KMS-11 (cell line): ENCODE results near the gene VSIG8.
"Not testable (repeated sequence)": the region's sequence is repeated elsewhere in the genome, so short reads cannot be mapped to it uniquely, and the experiment has no call there.

Experiments used
- H2AFZ ChIP-seq: fragments of 200-600 bp; sonication (generic); 2 replicates; pipeline ENCODE4 v1.6.1; 2016; ENCODE audit warnings: antibody characterized with exemption, mixed run types, low read depth
- H3K27ac ChIP-seq: fragments of 200-600 bp; sonication (generic); 2 replicates; pipeline ENCODE4 v1.6.1; 2016; ENCODE audit warnings: mild to moderate bottlenecking, mixed run types
- H3K27me3 ChIP-seq: fragments of 200-600 bp; sonication (generic); 2 replicates; pipeline ENCODE4 v1.6.1; 2017; ENCODE audit warnings: mild to moderate bottlenecking, low read depth, mixed run types, moderate library complexity; ENCODE audit not compliant: insufficient read depth
- H3K36me3 ChIP-seq: fragments of 200-600 bp; sonication (generic); 2 replicates; pipeline ENCODE4 v1.6.1; 2017; ENCODE audit warnings: mild to moderate bottlenecking, mixed run types; ENCODE audit not compliant: insufficient read depth
- H3K4me1 ChIP-seq: fragments of 200-600 bp; sonication (generic); 2 replicates; pipeline ENCODE4 v1.6.1; 2016; ENCODE audit warnings: mild to moderate bottlenecking, low read depth, mixed run types; ENCODE audit not compliant: poor library complexity, severe bottlenecking
- H3K4me2 ChIP-seq: fragments of 200-600 bp; sonication (generic); 2 replicates; pipeline ENCODE4 v1.7.0; 2016; ENCODE audit warnings: mild to moderate bottlenecking, mixed run types
- H3K4me3 ChIP-seq: fragments of 200-600 bp; sonication (generic); IDR thresholded peaks from 2 replicates; pipeline ENCODE4 v1.6.1; 2017; ENCODE audit warnings: low read depth, low read length, mixed read lengths; ENCODE audit not compliant: insufficient read depth
- H3K79me2 ChIP-seq: fragments of 200-600 bp; sonication (generic); 2 replicates; pipeline ENCODE4 v1.6.1; 2016; ENCODE audit warnings: low read depth, mixed run types; ENCODE audit not compliant: insufficient read depth
- H3K9ac ChIP-seq: fragments of 200-600 bp; sonication (generic); 2 replicates; pipeline ENCODE4 v1.6.1; 2016; ENCODE audit warnings: mild to moderate bottlenecking, mixed run types
- H4K20me1 ChIP-seq: fragments of 200-600 bp; sonication (generic); 2 replicates; pipeline ENCODE4 v1.6.1; 2016; ENCODE audit warnings: mild to moderate bottlenecking, mixed run types; ENCODE audit not compliant: insufficient read depth
- TF ChIP-seq, protein P1 (sequence below): fragments of 200-600 bp; sonication (generic); conservative IDR thresholded peaks from 2 replicates; pipeline ENCODE4 v1.6.1; 2017; ENCODE audit warnings: low read depth, mild to moderate bottlenecking, antibody characterized with exemption, low read length, moderate library complexity, mixed read lengths

The VSIG8 gene, protein sequence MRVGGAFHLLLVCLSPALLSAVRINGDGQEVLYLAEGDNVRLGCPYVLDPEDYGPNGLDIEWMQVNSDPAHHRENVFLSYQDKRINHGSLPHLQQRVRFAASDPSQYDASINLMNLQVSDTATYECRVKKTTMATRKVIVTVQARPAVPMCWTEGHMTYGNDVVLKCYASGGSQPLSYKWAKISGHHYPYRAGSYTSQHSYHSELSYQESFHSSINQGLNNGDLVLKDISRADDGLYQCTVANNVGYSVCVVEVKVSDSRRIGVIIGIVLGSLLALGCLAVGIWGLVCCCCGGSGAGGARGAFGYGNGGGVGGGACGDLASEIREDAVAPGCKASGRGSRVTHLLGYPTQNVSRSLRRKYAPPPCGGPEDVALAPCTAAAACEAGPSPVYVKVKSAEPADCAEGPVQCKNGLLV

DNA sequence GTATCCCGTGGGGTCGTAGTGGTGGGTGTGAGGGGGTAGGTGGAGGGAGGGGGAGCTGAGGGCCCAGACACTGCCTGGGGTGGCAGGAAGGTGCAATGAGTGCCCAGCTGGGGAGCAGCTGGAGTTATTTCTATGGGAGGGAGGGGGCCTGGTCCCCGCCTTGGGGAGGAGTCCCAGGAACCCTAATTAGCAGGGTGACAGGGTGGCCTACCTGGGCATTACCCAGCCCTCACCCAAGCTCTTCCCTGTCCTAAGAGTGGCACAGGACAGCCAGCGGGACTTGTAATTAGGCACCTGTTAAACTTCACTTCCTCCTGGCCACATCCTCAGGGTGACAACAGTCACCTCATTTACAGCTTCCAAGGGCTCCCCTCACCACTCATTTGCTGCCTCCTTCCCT is at the start of gene VSIG8:
Gene VSIG8, minus strand, starts transcription at position 101 of the 400 bp plus-strand sequence. CDS start 136 bp downstream, outside the sequence.
- H3K27ac ChIP-seq: no peak within 1 kb of the TSS
- H3K79me2 ChIP-seq: no peaks in the 10 kb centered on the region
- H3K9ac ChIP-seq: no peak within 1 kb of the TSS
- TF ChIP-seq, protein P1, sequence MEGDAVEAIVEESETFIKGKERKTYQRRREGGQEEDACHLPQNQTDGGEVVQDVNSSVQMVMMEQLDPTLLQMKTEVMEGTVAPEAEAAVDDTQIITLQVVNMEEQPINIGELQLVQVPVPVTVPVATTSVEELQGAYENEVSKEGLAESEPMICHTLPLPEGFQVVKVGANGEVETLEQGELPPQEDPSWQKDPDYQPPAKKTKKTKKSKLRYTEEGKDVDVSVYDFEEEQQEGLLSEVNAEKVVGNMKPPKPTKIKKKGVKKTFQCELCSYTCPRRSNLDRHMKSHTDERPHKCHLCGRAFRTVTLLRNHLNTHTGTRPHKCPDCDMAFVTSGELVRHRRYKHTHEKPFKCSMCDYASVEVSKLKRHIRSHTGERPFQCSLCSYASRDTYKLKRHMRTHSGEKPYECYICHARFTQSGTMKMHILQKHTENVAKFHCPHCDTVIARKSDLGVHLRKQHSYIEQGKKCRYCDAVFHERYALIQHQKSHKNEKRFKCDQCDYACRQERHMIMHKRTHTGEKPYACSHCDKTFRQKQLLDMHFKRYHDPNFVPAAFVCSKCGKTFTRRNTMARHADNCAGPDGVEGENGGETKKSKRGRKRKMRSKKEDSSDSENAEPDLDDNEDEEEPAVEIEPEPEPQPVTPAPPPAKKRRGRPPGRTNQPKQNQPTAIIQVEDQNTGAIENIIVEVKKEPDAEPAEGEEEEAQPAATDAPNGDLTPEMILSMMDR: no peak
- no peaks in the 10 kb centered on the region for H3K27me3 ChIP-seq
- H2AFZ ChIP-seq: no peak within 1 kb of the TSS
- H4K20me1 ChIP-seq: no peaks in the 10 kb centered on the region
- no peak within 1 kb of the TSS for H3K4me2 ChIP-seq
- no peak within 1 kb of the TSS for H3K4me3 ChIP-seq
- peaks cover under 1% of the 10 kb centered on the region for H3K4me1 ChIP-seq
- no peaks in the 10 kb centered on the region for H3K36me3 ChIP-seq

DNA sequence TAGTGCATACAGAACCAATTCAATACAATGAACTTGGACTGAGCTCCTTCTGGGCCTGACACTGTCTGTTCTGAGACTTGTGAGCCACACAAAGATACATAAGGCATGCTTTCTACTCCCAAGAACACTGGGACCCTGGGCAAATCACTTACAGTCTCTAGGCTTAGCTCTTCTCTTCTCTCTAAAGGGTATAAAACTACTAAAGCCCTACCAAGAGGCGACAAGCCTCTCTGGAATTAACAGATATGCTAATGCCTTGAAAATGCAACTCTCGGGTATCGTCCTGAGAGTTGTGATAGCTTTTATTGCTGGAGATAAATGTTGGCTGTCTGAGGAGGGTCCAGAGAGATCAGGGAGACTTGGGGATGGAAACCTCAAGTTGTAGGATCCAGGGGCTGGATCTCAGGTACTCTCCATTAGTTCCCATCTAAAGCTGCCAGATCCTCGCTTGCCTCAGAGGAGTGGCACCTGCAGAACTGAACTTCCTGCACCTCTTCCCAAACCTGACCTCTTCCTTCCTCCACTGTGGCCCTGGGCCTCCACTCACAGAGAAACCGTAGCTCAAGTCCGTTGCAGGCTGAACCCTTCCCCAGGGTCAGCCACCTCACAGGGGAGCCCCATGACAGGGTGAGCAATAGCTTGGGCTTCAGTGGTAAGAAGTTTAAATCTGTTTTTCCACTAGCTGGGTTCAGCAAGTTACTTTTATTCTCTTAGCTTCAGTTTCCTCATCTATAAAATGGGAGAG is 49.0 kb upstream of the VSIG8 start:
- TF ChIP-seq, protein P1: no peak
- H3K36me3 ChIP-seq: no peaks in the 10 kb centered on the region
- peak overlapping the region; percentile 56; the same call in 1 of the 2 replicates for H3K9ac ChIP-seq
- no peaks in the 10 kb centered on the region for H3K27me3 ChIP-seq
- H3K4me3 ChIP-seq: peak overlapping the region; percentile 65
- no peaks in the 10 kb centered on the region for H3K79me2 ChIP-seq
- H3K27ac ChIP-seq: peak overlapping the region; percentile 75
- H4K20me1 ChIP-seq: no peaks in the 10 kb centered on the region
- no peak overlapping the region for H2AFZ ChIP-seq
- peak overlapping the region; percentile 84 for H3K4me2 ChIP-seq
- H3K4me1 ChIP-seq: peaks cover 38% of the 10 kb centered on the region

DNA sequence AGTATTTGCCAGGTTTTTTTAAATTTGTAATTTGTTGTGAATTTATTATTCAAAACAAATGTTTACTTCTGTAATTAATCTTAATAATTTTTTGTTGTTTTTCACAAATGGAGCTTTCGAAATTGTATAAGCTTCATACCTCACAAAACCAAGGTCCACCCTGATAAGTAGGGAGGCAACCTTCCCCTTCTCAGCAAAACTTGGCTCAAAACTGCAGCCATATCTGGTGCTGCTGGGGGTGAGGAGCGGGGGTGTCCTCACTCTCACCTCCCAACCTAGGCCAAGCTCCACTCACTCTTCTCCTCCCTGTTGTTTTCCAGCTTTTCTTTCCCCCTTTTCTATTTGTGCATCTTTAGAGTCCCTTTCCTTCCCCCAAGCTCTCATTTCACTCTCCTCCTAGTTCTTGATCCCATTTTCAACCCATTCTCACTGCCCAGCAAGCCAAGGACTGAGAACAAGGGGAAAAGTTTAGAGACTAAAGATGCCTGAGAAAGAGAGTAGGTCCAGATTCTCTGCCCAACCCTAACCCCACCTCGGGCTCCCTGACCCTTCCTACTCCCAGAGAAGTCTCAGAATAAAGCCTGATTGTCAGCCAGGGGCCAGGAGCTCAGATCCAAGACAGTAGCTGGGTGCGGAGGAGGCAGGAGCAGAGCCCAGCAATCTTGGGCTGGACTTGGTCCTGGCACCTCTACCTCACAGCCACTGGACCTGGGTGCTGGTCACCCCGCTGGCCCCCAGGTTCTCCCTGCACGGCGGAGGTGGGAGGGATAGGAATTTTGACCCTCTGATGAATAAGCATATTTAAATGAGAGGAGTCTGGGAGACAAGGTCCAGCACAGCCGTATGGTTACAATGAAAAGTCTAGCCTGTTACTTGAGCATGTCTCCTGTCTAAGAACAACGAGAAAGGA is 45.8 kb upstream of the VSIG8 start:
- no peak overlapping the region for H3K27ac ChIP-seq
- TF ChIP-seq, protein P1: no peak
- no peaks in the 10 kb centered on the region for H4K20me1 ChIP-seq
- no peaks in the 10 kb centered on the region for H3K79me2 ChIP-seq
- H2AFZ ChIP-seq: no peak overlapping the region
- no peak overlapping the region for H3K4me3 ChIP-seq
- no peaks in the 10 kb centered on the region for H3K27me3 ChIP-seq
- H3K4me1 ChIP-seq: peaks cover 37% of the 10 kb centered on the region
- H3K9ac ChIP-seq: no peak overlapping the region
- no peak overlapping the region for H3K4me2 ChIP-seq
- no peaks in the 10 kb centered on the region for H3K36me3 ChIP-seq

DNA sequence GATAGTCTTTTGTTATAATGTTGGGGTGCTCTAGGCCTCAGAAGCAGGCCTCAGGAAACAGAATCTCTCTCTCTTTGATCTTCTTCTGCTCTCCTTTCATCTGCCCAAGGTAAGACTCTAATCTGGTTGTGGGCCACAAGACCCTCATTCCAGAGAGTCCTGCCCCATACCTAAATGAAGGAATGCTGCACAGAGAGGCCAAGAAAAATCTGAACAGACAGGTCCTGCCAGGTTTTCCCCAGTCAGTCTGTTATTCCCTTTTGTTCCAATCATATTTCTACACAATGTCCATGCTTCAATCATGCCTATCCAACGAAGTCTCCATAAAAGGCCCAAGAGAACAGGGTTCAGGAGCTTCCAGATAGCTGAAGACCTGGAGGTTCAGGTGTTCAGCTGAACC is 44.5 kb upstream of the VSIG8 start:
- H3K4me2 ChIP-seq: no peak overlapping the region
- no peaks in the 10 kb centered on the region for H3K27me3 ChIP-seq
- H3K36me3 ChIP-seq: no peaks in the 10 kb centered on the region
- TF ChIP-seq, protein P1: no peak
- no peaks in the 10 kb centered on the region for H4K20me1 ChIP-seq
- no peak overlapping the region for H3K9ac ChIP-seq
- H3K4me3 ChIP-seq: no peak overlapping the region
- H2AFZ ChIP-seq: no peak overlapping the region
- peaks cover 24% of the 10 kb centered on the region for H3K4me1 ChIP-seq
- H3K27ac ChIP-seq: no peak overlapping the region
- no peaks in the 10 kb centered on the region for H3K79me2 ChIP-seq

DNA sequence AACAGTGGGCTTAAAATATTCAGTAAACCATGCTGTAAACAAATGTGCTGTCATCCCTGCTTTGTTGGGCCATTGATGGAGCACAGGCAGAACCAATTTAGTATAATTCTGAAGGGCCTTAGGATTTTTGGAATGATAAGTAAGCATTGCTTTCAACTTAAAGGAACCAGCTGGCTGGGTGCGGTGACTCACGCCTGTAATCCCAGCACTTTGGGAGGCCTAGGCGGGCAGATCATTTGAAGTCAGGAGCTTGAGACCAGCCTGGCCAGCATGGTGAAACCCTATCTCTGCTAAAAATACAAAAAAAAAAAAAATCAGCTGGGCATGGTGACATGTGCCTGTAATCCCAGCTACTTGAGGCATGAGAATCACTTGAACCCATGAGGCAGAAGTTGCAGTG is 41.6 kb upstream of the VSIG8 start:
- H3K9ac ChIP-seq, H3K4me3 ChIP-seq, H4K20me1 ChIP-seq, H3K27me3 ChIP-seq, H3K36me3 ChIP-seq, H3K27ac ChIP-seq, H3K4me1 ChIP-seq, H3K4me2 ChIP-seq, H2AFZ ChIP-seq, H3K79me2 ChIP-seq: not testable (repeated sequence)
